ENCODE measurements around the gene SOX4.
A peak's percentile ranks its signal among the peaks of the same experiment; 100 is the strongest.

SOX4 gene

GRCh38 chr6:21594416-21595281 is 1.1 kb downstream of the SOX4 start:
- DNase-seq: peak; percentile 38

GRCh38 chr6:21595285-21596144 is 2.0 kb downstream of the SOX4 start:
- peak; percentile 25 for DNase-seq

- DNase-seq: peak; percentile 27
Observed at GRCh38 chr6:21596145-21596948, 2.8 kb downstream of the SOX4 start.

- peak; percentile 7 for DNase-seq
Observed at GRCh38 chr6:21596949-21597682, 3.6 kb downstream of the SOX4 start.

- DNase-seq: no peak
Observed at GRCh38 chr6:21597801-21598673, 4.5 kb downstream of the SOX4 start.

GRCh38 chr6:21598674-21599023 is 5.1 kb downstream of the SOX4 start:
- DNase-seq: no peak

GRCh38 chr6:21599051-21599696 is 5.6 kb downstream of the SOX4 start:
- no peak for DNase-seq

GRCh38 chr6:21601339-21601923 is 7.9 kb downstream of the SOX4 start:
- no peak for DNase-seq

GRCh38 chr6:21601932-21602390 is 8.4 kb downstream of the SOX4 start:
- no peak for DNase-seq

GRCh38 chr6:21603082-21603952 is 9.8 kb downstream of the SOX4 start:
- DNase-seq: no peak

GRCh38 chr6:21604081-21604480 is 10.5 kb downstream of the SOX4 start:
- DNase-seq: no peak

- no peak for DNase-seq
Observed at GRCh38 chr6:21605166-21605565, 11.6 kb downstream of the SOX4 start.

- no peak for DNase-seq
Observed at GRCh38 chr6:21608601-21609000, 15.1 kb downstream of the SOX4 start.

- DNase-seq: no peak
Observed at GRCh38 chr6:21609881-21610329, 16.4 kb downstream of the SOX4 start.

GRCh38 chr6:21610341-21610740 is 16.8 kb downstream of the SOX4 start:
- no peak for DNase-seq

GRCh38 chr6:21611485-21611884 is 17.9 kb downstream of the SOX4 start:
- DNase-seq: no peak

- DNase-seq: no peak
Observed at GRCh38 chr6:21612067-21612745, 18.7 kb downstream of the SOX4 start.

GRCh38 chr6:21613809-21614208 is 20.3 kb downstream of the SOX4 start:
- DNase-seq: no peak

- DNase-seq: no peak
Observed at GRCh38 chr6:21614226-21614625, 20.7 kb downstream of the SOX4 start.
